Mesenchymal stem cell (in vitro differentiated cells and primary cell): ENCODE data around the gene FEZF1.

Experiments used
- DNase-seq: peaks from one replicate; pipeline ENCODE4 v3.0.0-alpha.2; 2013
- H2AFZ ChIP-seq: one replicate; pipeline ENCODE4 v1.6.1; 2013; ENCODE audit warnings: low read depth, mild to moderate bottlenecking, control low read depth, inconsistent platforms, low read length, moderate library complexity
- H2AK5ac ChIP-seq: 2 replicates; pipeline ENCODE4 v1.6.1; 2013; ENCODE audit warnings: low read length, moderate library complexity, mild to moderate bottlenecking, inconsistent platforms; ENCODE audit not compliant: severe bottlenecking
- H2BK120ac ChIP-seq: one replicate; pipeline ENCODE4 v1.6.1; 2013; ENCODE audit warnings: low read depth, mild to moderate bottlenecking, inconsistent platforms, low read length, moderate library complexity
- H2BK12ac ChIP-seq, 2 experiments: one replicate each; pipeline ENCODE4 v1.6.1; 2013; ENCODE audit warnings: inconsistent platforms in 2 of 2, low read length in 2 of 2, mild to moderate bottlenecking in 2 of 2, moderate library complexity in 2 of 2, control low read depth in 1 of 2
- H2BK15ac ChIP-seq: one replicate; pipeline ENCODE4 v1.6.1; 2013; ENCODE audit warnings: mild to moderate bottlenecking, low read depth, inconsistent platforms; ENCODE audit not compliant: poor library complexity, severe bottlenecking
- H2BK5ac ChIP-seq: 2 replicates; pipeline ENCODE4 v1.6.1; 2013; ENCODE audit warnings: low read depth, mild to moderate bottlenecking, low read length, control low read depth, inconsistent platforms; ENCODE audit not compliant: poor library complexity, severe bottlenecking
- H3K14ac ChIP-seq, 2 experiments: one replicate each; pipeline ENCODE4 v1.6.1; 2013; ENCODE audit warnings: inconsistent platforms in 2 of 2, low read length in 2 of 2, control low read depth in 1 of 2, mild to moderate bottlenecking in 1 of 2, moderate library complexity in 1 of 2
- H3K18ac ChIP-seq, 2 experiments: one replicate each; pipeline ENCODE4 v1.6.1; 2013; ENCODE audit warnings: inconsistent platforms in 2 of 2, low read length in 2 of 2, control low read depth in 1 of 2, low read depth in 1 of 2, mild to moderate bottlenecking in 1 of 2
- H3K23ac ChIP-seq, 2 experiments: one replicate each; pipeline ENCODE4 v1.6.1; 2013; ENCODE audit warnings: inconsistent platforms in 2 of 2, low read length in 2 of 2, mild to moderate bottlenecking in 2 of 2, moderate library complexity in 2 of 2, control low read depth in 1 of 2
- H3K27ac ChIP-seq: 2 replicates; pipeline ENCODE4 v1.5.1; 2013; ENCODE audit warnings: mild to moderate bottlenecking, moderate library complexity, low read length, control low read depth, inconsistent platforms; ENCODE audit not compliant: poor library complexity, severe bottlenecking
- H3K27me3 ChIP-seq, 2 experiments: 2 replicates each; pipeline versions ENCODE4 v1.6.1 to v1.7.0; 2013; ENCODE audit warnings: low read length in 2 of 2, mild to moderate bottlenecking in 2 of 2, moderate library complexity in 2 of 2, control low read depth in 1 of 2, inconsistent platforms in 1 of 2; ENCODE audit not compliant: control insufficient read depth in 1 of 2, insufficient read depth in 1 of 2
- H3K36me3 ChIP-seq, 2 experiments: 2 replicates each; pipeline versions ENCODE4 v1.6.1 to v1.7.0; 2013; ENCODE audit warnings: low read length in 2 of 2, control low read depth in 1 of 2, inconsistent platforms in 1 of 2, low read depth in 1 of 2, mild to moderate bottlenecking in 1 of 2; ENCODE audit not compliant: insufficient read depth in 2 of 2, control insufficient read depth in 1 of 2
- H3K4ac ChIP-seq, 2 experiments: one replicate each; pipeline ENCODE4 v1.6.1; 2013; ENCODE audit warnings: inconsistent platforms in 2 of 2, low read length in 2 of 2, mild to moderate bottlenecking in 2 of 2, moderate library complexity in 2 of 2, control low read depth in 1 of 2, low read depth in 1 of 2
- H3K4me1 ChIP-seq: 2 replicates; pipeline ENCODE4 v1.6.1; 2013; ENCODE audit warnings: low read depth, low read length, control low read depth; ENCODE audit not compliant: control insufficient read depth, insufficient read depth
- H3K4me2 ChIP-seq: 2 replicates; pipeline ENCODE4 v1.6.1; 2013; ENCODE audit warnings: low read length, mild to moderate bottlenecking, inconsistent platforms; ENCODE audit not compliant: poor library complexity, severe bottlenecking
- H3K4me3 ChIP-seq, 2 experiments: 2 replicates each; pipeline versions ENCODE4 v1.5.1 to v1.7.0; 2013; ENCODE audit warnings: low read length in 2 of 2, mild to moderate bottlenecking in 2 of 2, control low read depth in 1 of 2, low read depth in 1 of 2; ENCODE audit not compliant: insufficient read depth in 1 of 2
- H3K79me1 ChIP-seq: replicated peaks from 2 replicates; pipeline ENCODE4 v1.6.1; 2013; ENCODE audit warnings: mild to moderate bottlenecking, control low read depth, low read length, inconsistent platforms; ENCODE audit not compliant: poor library complexity, severe bottlenecking
- H3K9ac ChIP-seq: 2 replicates; pipeline ENCODE4 v1.7.0; 2013; ENCODE audit warnings: mild to moderate bottlenecking, low read length, moderate library complexity
- H3K9me3 ChIP-seq: 2 replicates; pipeline ENCODE4 v1.7.0; 2013; ENCODE audit warnings: mild to moderate bottlenecking, low read length; ENCODE audit not compliant: control insufficient read depth
- H4K8ac ChIP-seq: one replicate; pipeline ENCODE4 v1.6.1; 2013; ENCODE audit warnings: inconsistent platforms, mild to moderate bottlenecking, low read length, moderate library complexity
- H4K91ac ChIP-seq: one replicate; pipeline ENCODE4 v1.6.1; 2013; ENCODE audit warnings: mild to moderate bottlenecking, low read length, inconsistent platforms
- WGBS: methylation state at CpG from one replicate; pipeline ENCODE4 v1.1.7; 2013; ENCODE audit warnings: mixed read lengths; 5-methylcytosine and 5-hydroxymethylcytosine counted together

The FEZF1 gene

DNA sequence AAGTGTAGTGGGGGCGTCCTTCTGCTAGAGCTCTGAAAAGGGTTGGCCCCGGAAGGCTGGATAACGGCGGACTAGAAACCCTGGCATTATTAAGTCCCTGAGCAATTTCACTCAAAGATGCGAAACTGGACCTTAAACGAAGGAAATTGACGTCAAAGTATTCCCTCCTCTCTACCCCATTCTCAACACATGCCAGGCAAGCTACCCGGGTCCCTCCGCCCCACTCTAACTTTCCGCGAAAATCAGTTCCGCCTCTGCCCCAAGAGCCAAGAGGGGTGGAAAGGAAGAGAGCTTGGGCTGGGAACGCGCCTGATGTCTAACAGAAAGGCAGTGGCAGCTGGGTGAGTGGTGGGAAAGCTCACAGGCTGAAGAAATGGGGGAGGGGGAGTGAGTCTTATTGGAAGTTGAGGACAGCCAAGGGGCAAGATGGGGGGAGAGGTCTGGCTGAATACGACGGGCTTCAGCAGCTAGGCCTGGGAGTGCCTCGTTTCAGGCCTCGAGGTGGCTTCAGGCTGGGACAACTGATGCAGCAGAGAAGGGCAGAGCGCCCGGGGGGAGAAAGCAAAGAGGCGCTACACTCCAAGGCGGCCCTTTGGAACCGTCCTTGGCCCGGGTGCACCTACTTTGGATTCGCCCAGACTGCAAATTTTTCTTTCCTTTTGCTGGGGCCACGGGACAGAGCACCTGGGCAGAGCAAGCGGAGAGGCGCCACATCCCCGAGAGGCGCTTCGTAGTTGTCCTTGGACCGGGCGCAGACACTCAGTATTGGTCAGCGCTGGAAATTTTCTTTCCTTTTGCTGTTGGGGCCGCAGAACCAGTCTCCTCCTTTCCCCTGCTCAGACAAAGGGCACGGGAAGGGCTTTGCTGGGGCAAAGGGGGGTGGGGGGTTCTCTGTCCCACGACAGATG lies 2.0 kb upstream of the FEZF1 start:
- H3K9ac ChIP-seq, result no peak overlapping the region
- peaks cover 38% of the 10 kb centered on the region for H3K4me1 ChIP-seq
- no peak overlapping the region for H3K14ac ChIP-seq
- no peak overlapping the region for H2BK120ac ChIP-seq
- H2BK12ac ChIP-seq, result no peak overlapping the region
- H4K91ac ChIP-seq, result no peak overlapping the region
- WGBS, result under 1% methylated on average over 24 of the region's 37 CpGs
- no peak overlapping the region for H2AK5ac ChIP-seq
- no peak overlapping the region for H4K8ac ChIP-seq
- no peak for DNase-seq
- no peaks in the 10 kb centered on the region for H3K79me1 ChIP-seq
- no peaks in the 10 kb centered on the region for H3K9me3 ChIP-seq
- no peak overlapping the region for H2BK15ac ChIP-seq
- H3K27ac ChIP-seq, result no peak overlapping the region
- no peak overlapping the region for H2AFZ ChIP-seq
- no peak overlapping the region for H2BK5ac ChIP-seq
- H3K18ac ChIP-seq, result no peak overlapping the region
- no peak overlapping the region for H3K4ac ChIP-seq
- peak overlapping the region; percentile 69 for H3K4me2 ChIP-seq
- no peak overlapping the region for H3K23ac ChIP-seq
- peaks cover 91 to 99% of the 10 kb centered on the region in 2 experiments for H3K27me3 ChIP-seq
- H3K36me3 ChIP-seq, result no peaks in the 10 kb centered on the region
- H3K4me3 ChIP-seq, result peak overlapping the region in 1 of 2 experiments; percentile 60

DNA sequence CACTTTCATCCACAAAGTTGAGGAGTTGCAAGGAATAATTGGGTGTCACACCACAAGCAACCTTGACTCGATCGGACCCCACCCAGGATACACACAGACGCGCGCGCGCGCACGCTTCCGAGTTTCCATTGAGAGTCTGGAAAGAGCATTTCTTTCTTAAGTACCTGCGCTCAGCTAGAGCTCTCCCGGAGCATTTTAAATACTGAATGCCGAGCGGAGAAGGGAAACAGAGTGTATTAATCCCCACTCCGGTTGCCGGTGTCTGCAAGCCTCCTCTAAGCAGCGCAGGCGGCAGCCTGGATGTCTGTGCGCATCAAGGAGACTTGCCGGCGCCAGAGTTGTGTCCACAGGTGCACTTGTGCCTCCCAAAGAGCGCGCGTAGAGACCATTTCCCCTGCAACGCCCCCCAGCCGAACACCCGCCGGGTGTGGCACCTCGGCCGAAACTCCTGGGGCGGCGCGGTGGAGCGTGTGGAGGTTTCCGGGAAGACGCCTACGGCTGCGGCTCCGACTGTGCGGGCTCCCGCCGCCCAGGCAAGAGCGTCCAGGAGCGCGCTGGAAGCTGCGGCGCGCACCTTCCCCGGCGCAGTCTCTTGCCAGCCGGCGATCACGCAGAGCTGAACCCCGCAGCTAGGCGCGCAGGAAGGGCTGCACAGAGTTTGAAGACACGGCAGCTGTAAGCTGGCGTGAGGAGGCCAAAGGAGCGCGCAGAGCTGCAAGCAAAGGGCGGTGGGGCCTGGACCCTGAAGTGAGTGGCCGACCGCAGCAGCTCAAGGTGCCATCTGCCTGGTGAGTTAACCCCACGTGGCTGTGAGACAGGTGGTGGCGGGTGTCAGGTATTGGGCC lies 1.1 kb upstream of the FEZF1 start:
- H3K4ac ChIP-seq, result no peak overlapping the region
- under 1% methylated on average over 65 of the region's 65 CpGs for WGBS

DNA sequence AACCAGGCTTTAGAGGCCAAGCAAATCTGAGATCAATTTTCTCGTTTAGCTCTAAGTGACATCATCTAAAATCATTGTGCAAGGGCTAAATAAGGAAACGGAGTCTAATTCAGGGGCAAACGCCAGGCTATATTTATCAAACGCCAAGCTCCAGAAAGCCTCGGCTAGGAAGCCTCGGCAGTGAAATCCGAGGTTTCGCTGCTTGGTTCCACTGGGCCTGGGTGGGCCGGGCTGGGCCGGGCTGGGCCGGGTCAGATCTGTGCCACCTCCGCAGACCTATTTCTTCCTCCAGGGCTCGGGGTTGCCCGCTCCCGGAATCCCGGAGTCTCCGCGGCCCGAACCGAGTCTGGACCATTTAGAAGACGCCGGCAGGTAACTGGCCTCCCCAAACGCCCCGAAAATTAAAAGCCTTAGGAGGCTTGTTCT lies 459 bp upstream of the FEZF1 start:
- H3K18ac ChIP-seq, result no peak overlapping the region
- H3K9me3 ChIP-seq, result no peaks in the 10 kb centered on the region
- peaks cover 91 to 99% of the 10 kb centered on the region in 2 experiments for H3K27me3 ChIP-seq
- peak overlapping the region in 1 of 2 experiments; percentile 60 for H3K4me3 ChIP-seq
- H2AK5ac ChIP-seq, result no peak overlapping the region
- no peak overlapping the region for H2BK5ac ChIP-seq
- H4K91ac ChIP-seq, result no peak overlapping the region
- no peaks in the 10 kb centered on the region for H3K36me3 ChIP-seq
- H2BK12ac ChIP-seq, result no peak overlapping the region
- H3K14ac ChIP-seq, result no peak overlapping the region
- no peak overlapping the region for H2AFZ ChIP-seq
- no peak overlapping the region for H3K27ac ChIP-seq
- no peak overlapping the region for H2BK15ac ChIP-seq
- no peak overlapping the region for H3K9ac ChIP-seq
- H4K8ac ChIP-seq, result no peak overlapping the region
- H3K4me2 ChIP-seq, result peak overlapping the region; percentile 69
- no peak overlapping the region for H3K4ac ChIP-seq
- no peak overlapping the region for H2BK120ac ChIP-seq
- H3K79me1 ChIP-seq, result no peaks in the 10 kb centered on the region
- no peak overlapping the region for H3K23ac ChIP-seq
- WGBS, result under 1% methylated on average over 24 of the region's 24 CpGs
- DNase-seq, result peak; percentile 36
- H3K4me1 ChIP-seq, result peaks cover 36% of the 10 kb centered on the region

More for the DNA sequence above, 1.1 kb upstream of the FEZF1 start:
- Histone ChIP-seq H3K23ac (peak overlapping the region in 1 of 2 experiments; percentile 48), H3K79me1 (no peaks in the 10 kb centered on the region), H2BK120ac (no peak overlapping the region), H3K36me3 (no peaks in the 10 kb centered on the region), H3K9ac (no peak overlapping the region), H3K27me3 (peaks cover 91 to 99% of the 10 kb centered on the region in 2 experiments), H4K91ac (peak overlapping the region; percentile 15), H3K14ac (no peak overlapping the region), H2BK5ac (no peak overlapping the region), H3K4me3 (peak overlapping the region in 1 of 2 experiments; percentile 60), H3K4me2 (peak overlapping the region; percentile 69), H3K18ac (no peak overlapping the region), H2AK5ac (no peak overlapping the region), H2AFZ (no peak overlapping the region), H2BK15ac (no peak overlapping the region), H3K4me1 (peaks cover 38% of the 10 kb centered on the region), H3K27ac (no peak overlapping the region), H2BK12ac (no peak overlapping the region), H4K8ac (no peak overlapping the region), H3K9me3 (no peaks in the 10 kb centered on the region)
- DNase-seq, result no peak
